Activated T-cell treated with anti-CD3 and anti-CD28 coated beads for 4 hours (primary cell): ENCODE measurements around the gene PCDHGC5.

Source experiments
- DNase-seq: peaks from one replicate; pipeline ENCODE4 v3.0.0-alpha.2; 2020

PCDHGC5 gene

GRCh38 chr5:141534492-141535213 lies 45.8 kb downstream of the PCDHGC5 start:
- DNase-seq: no peak
